Neuronal stem cell (in vitro differentiated cells): ENCODE data around the gene STAT6.

Experiments used
- DNase-seq: peaks from one replicate; pipeline ENCODE4 v3.0.0-alpha.2; 2013; ENCODE audit warnings: low spot score
- H2AFZ ChIP-seq: one replicate; pipeline ENCODE4 v1.6.1; 2013; ENCODE audit warnings: mild to moderate bottlenecking, low read length, inconsistent platforms
- H2AK5ac ChIP-seq: 2 replicates; pipeline ENCODE4 v1.6.1; 2013; ENCODE audit warnings: low read depth, mild to moderate bottlenecking, inconsistent platforms, low read length, moderate library complexity, mixed read lengths
- H2BK120ac ChIP-seq: 2 replicates; pipeline ENCODE4 v1.6.1; 2013; ENCODE audit warnings: low read depth, mild to moderate bottlenecking, inconsistent platforms, low read length, moderate library complexity, mixed read lengths
- H2BK12ac ChIP-seq: one replicate; pipeline ENCODE4 v1.6.1; 2013; ENCODE audit warnings: low read length, inconsistent platforms
- H2BK15ac ChIP-seq: 2 replicates; pipeline ENCODE4 v1.6.1; 2013; ENCODE audit warnings: mild to moderate bottlenecking, low read length, inconsistent platforms, mixed read lengths
- H2BK5ac ChIP-seq: one replicate; pipeline ENCODE4 v1.6.1; 2013; ENCODE audit warnings: inconsistent platforms, mild to moderate bottlenecking, low read length, moderate library complexity
- H3K14ac ChIP-seq: one replicate; pipeline ENCODE4 v1.6.1; 2013; ENCODE audit warnings: low read length, inconsistent platforms
- H3K18ac ChIP-seq: 2 replicates; pipeline ENCODE4 v1.6.1; 2013; ENCODE audit warnings: low read length, inconsistent platforms
- H3K23ac ChIP-seq: 2 replicates; pipeline ENCODE4 v1.6.1; 2013; ENCODE audit warnings: low read depth, mild to moderate bottlenecking, mixed read lengths, low read length, inconsistent platforms; ENCODE audit not compliant: poor library complexity
- H3K27ac ChIP-seq: replicated peaks from 3 replicates; pipeline ENCODE4 v1.5.1; 2013; ENCODE audit warnings: low read length, inconsistent platforms
- H3K27me3 ChIP-seq, 3 experiments: 2 replicates each; pipeline ENCODE4 v1.6.1; 2013; ENCODE audit warnings: low read length in 3 of 3, mild to moderate bottlenecking in 2 of 3, inconsistent platforms in 1 of 3, low read depth in 1 of 3, mixed read lengths in 1 of 3, moderate library complexity in 1 of 3; ENCODE audit not compliant: control insufficient read depth in 3 of 3, insufficient read depth in 3 of 3
- H3K36me3 ChIP-seq, 2 donors: replicated peaks in 1 of 2; 2 replicates each; pipeline ENCODE4 v1.6.1; 2013; ENCODE audit warnings: low read length in 2 of 2; ENCODE audit not compliant: control insufficient read depth in 2 of 2, insufficient read depth in 2 of 2
- H3K4ac ChIP-seq: 2 replicates; pipeline ENCODE4 v1.6.1; 2013; ENCODE audit warnings: inconsistent platforms, mild to moderate bottlenecking, low read length, moderate library complexity
- H3K4me1 ChIP-seq, 2 donors: 1 replicate in 1 of 2; 2 replicates in 1 of 2; pipeline ENCODE4 v1.6.1; 2013; ENCODE audit warnings: low read length in 2 of 2, low read depth in 1 of 2; ENCODE audit not compliant: control insufficient read depth in 2 of 2, insufficient read depth in 1 of 2
- H3K4me2 ChIP-seq: one replicate; pipeline ENCODE4 v1.6.1; 2013; ENCODE audit warnings: mild to moderate bottlenecking, low read length, inconsistent platforms; ENCODE audit not compliant: insufficient read depth, poor library complexity, severe bottlenecking
- H3K4me3 ChIP-seq, 2 donors: 2 replicates each; pipeline ENCODE4 v1.5.1; 2013; ENCODE audit warnings: low read length in 2 of 2, mild to moderate bottlenecking in 2 of 2, inconsistent platforms in 1 of 2, moderate library complexity in 1 of 2
- H3K79me1 ChIP-seq: one replicate; pipeline ENCODE4 v1.6.1; 2013; ENCODE audit warnings: low read depth, mild to moderate bottlenecking, inconsistent platforms, low read length, moderate library complexity
- H3K9ac ChIP-seq: one replicate; pipeline ENCODE4 v1.6.1; 2013; ENCODE audit warnings: mild to moderate bottlenecking, low read depth, low read length, inconsistent platforms; ENCODE audit not compliant: poor library complexity
- H3K9me3 ChIP-seq, 2 donors: replicated peaks in 1 of 2; 2 replicates each; pipeline versions ENCODE3 to v1.6.1; 2013; ENCODE audit warnings: low read length in 2 of 2, mild to moderate bottlenecking in 2 of 2, inconsistent platforms in 1 of 2, low read depth in 1 of 2, mixed read lengths in 1 of 2, moderate library complexity in 1 of 2; ENCODE audit not compliant: control insufficient read depth in 2 of 2, insufficient read depth in 1 of 2
- H4K8ac ChIP-seq: one replicate; pipeline ENCODE4 v1.6.1; 2013; ENCODE audit warnings: low read depth, mild to moderate bottlenecking, inconsistent platforms, low read length, moderate library complexity
- H4K91ac ChIP-seq: one replicate; pipeline ENCODE4 v1.6.1; 2013; ENCODE audit warnings: low read length, low read depth, mild to moderate bottlenecking, inconsistent platforms; ENCODE audit not compliant: poor library complexity
- WGBS, 2 donors: extraction: QIAGEN DNeasy Blood & Tissue Kit; methylation state at CpG; one replicate each; pipeline ENCODE4 v1.1.7; 2013; ENCODE audit warnings: missing lambda C conversion rate in 2 of 2, mixed read lengths in 1 of 2; ENCODE audit not compliant: insufficient read length in 2 of 2, insufficient replicate concordance in 1 of 2; ENCODE audit errors: extremely low coverage in 2 of 2; 5-methylcytosine and 5-hydroxymethylcytosine counted together

STAT6 gene

GRCh38 chr12:57048423-57049118, 62.6 kb downstream of the STAT6 start:
- H3K4me1 ChIP-seq, result peaks cover 0 to 2% of the 10 kb centered on the region in 2 donors
- H3K9ac ChIP-seq, result no peak overlapping the region
- H3K18ac ChIP-seq, result no peak overlapping the region
- H3K27ac ChIP-seq, result no peak overlapping the region
- H2AK5ac ChIP-seq, result no peak overlapping the region
- peaks cover 0 to 32% (median 0%) of the 10 kb centered on the region in 3 experiments for H3K27me3 ChIP-seq
- H4K91ac ChIP-seq, result no peak overlapping the region
- H2AFZ ChIP-seq, result no peak overlapping the region
- no peak overlapping the region for H4K8ac ChIP-seq
- H2BK120ac ChIP-seq, result no peak overlapping the region
- no peak overlapping the region for H2BK15ac ChIP-seq
- DNase-seq, result no peak
- no peak overlapping the region for H2BK5ac ChIP-seq
- no peaks in the 10 kb centered on the region for H3K9me3 ChIP-seq
- no peak overlapping the region for H3K4ac ChIP-seq
- H3K4me2 ChIP-seq, result no peak overlapping the region
- H3K14ac ChIP-seq, result no peak overlapping the region
- no peak overlapping the region for H3K4me3 ChIP-seq
- H3K23ac ChIP-seq, result no peak overlapping the region
- no peaks in the 10 kb centered on the region for H3K79me1 ChIP-seq
- no CpG with 5 or more reads among the region's 1 CpG for WGBS, 2 donors
- H3K36me3 ChIP-seq, result no peaks in the 10 kb centered on the region
- H2BK12ac ChIP-seq, result no peak overlapping the region

- H3K27me3 ChIP-seq, result peaks cover 0 to 37% (median 0%) of the 10 kb centered on the region in 3 experiments
- H3K4ac ChIP-seq, result no peak overlapping the region
- WGBS, 2 donors, result no CpG with 5 or more reads among the region's 1 CpG
- peaks cover 0 to 2% of the 10 kb centered on the region in 2 donors for H3K4me1 ChIP-seq
- no peak overlapping the region for H2BK120ac ChIP-seq
- H3K4me2 ChIP-seq, result no peak overlapping the region
- no peak overlapping the region for H4K8ac ChIP-seq
- H4K91ac ChIP-seq, result no peak overlapping the region
- no peak overlapping the region for H3K27ac ChIP-seq
- H3K9ac ChIP-seq, result no peak overlapping the region
- no peak for DNase-seq
- no peak overlapping the region for H3K14ac ChIP-seq
- no peak overlapping the region for H2BK5ac ChIP-seq
- no peak overlapping the region for H3K23ac ChIP-seq
- no peak overlapping the region for H2BK15ac ChIP-seq
- H3K79me1 ChIP-seq, result no peaks in the 10 kb centered on the region
- no peak overlapping the region for H2AK5ac ChIP-seq
- no peak overlapping the region for H2BK12ac ChIP-seq
- no peak overlapping the region for H2AFZ ChIP-seq
- H3K4me3 ChIP-seq, result no peak overlapping the region
- H3K9me3 ChIP-seq, result no peaks in the 10 kb centered on the region
- no peak overlapping the region for H3K18ac ChIP-seq
- H3K36me3 ChIP-seq, result no peaks in the 10 kb centered on the region
These were observed 63.2 kb downstream of the STAT6 start for GRCh38 chr12:57047981-57048380.

- Histone ChIP-seq H3K79me1 (no peaks in the 10 kb centered on the region), H3K4ac (no peak overlapping the region), H2BK5ac (no peak overlapping the region), H3K4me1 (peaks cover 0 to 2% of the 10 kb centered on the region in 2 donors), H4K91ac (no peak overlapping the region), H3K23ac (no peak overlapping the region), H3K4me3 (no peak overlapping the region), H2BK12ac (no peak overlapping the region), H2AK5ac (no peak overlapping the region), H3K9me3 (no peaks in the 10 kb centered on the region), H2BK15ac (no peak overlapping the region), H3K9ac (no peak overlapping the region), H3K18ac (no peak overlapping the region), H3K27me3 (peaks cover 0 to 39% (median 0%) of the 10 kb centered on the region in 3 experiments), H3K4me2 (no peak overlapping the region), H3K36me3 (no peaks in the 10 kb centered on the region), H2BK120ac (no peak overlapping the region), H4K8ac (no peak overlapping the region), H2AFZ (no peak overlapping the region), H3K27ac (no peak overlapping the region), H3K14ac (no peak overlapping the region)
- no peak for DNase-seq
- WGBS, 2 donors, result no CpG with 5 or more reads among the region's 10 CpGs
These were observed 63.9 kb downstream of the STAT6 start for GRCh38 chr12:57046947-57047890.
